Measurements from ENCODE around the gene BCAP31. TPM values are rescaled to one million over a fixed set of nuclear protein-coding genes. Genes with fewer than 3 reads are reported as not detected.

The BCAP31 gene
- total RNA-seq, 2 experiments from 2014 or later: 42.1 to 43.1 TPM

DNA sequence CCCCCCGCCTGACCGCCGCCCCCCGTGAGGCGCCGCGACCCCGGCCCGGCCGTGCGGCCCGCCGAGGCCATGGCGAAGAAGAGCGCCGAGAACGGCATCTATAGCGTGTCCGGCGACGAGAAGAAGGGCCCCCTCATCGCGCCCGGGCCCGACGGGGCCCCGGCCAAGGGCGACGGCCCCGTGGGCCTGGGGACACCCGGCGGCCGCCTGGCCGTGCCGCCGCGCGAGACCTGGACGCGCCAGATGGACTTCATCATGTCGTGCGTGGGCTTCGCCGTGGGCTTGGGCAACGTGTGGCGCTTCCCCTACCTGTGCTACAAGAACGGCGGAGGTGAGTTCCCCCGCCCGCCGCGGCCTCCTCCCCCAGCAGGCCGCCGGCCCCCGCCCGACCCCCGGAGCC is 35.7 kb downstream of the BCAP31 start:
- Mint-ChIP-seq H3K36me3 (ENCODE audit: low read depth) (no peaks in the 10 kb centered on the region), H3K27me3 (peaks cover 7% of the 10 kb centered on the region), H3K4me3 (no peak overlapping the region), H3K4me1 (ENCODE audit: low read depth) (no peaks in the 10 kb centered on the region), H3K9me3 (no peaks in the 10 kb centered on the region), H3K27ac (no peak overlapping the region)
- Histone ChIP-seq H3K27ac (ENCODE audit: low read depth in 1 of 2, low read length in 2 of 2) (no peak overlapping the region), H3K36me3 (ENCODE audit: insufficient read depth, low read length) (no peaks in the 10 kb centered on the region), H3K4me3 (ENCODE audit: low read length) (no peak overlapping the region), H3K4me1 (ENCODE audit: insufficient read depth, low read length) (peaks cover 6% of the 10 kb centered on the region), H3K27me3 (ENCODE audit: control insufficient read depth in 1 of 2, insufficient read depth in 2 of 2, low read length in 2 of 2) (peaks cover 0 to 3% of the 10 kb centered on the region in 2 experiments), H3K9me3 (ENCODE audit: control insufficient read depth in 1 of 2, insufficient read depth in 1 of 2, low read length in 2 of 2) (no peaks in the 10 kb centered on the region)
- ChIA-PET CTCF (no interaction called here), POLR2A (no interaction called here)
- TF ChIP-seq, protein P1, sequence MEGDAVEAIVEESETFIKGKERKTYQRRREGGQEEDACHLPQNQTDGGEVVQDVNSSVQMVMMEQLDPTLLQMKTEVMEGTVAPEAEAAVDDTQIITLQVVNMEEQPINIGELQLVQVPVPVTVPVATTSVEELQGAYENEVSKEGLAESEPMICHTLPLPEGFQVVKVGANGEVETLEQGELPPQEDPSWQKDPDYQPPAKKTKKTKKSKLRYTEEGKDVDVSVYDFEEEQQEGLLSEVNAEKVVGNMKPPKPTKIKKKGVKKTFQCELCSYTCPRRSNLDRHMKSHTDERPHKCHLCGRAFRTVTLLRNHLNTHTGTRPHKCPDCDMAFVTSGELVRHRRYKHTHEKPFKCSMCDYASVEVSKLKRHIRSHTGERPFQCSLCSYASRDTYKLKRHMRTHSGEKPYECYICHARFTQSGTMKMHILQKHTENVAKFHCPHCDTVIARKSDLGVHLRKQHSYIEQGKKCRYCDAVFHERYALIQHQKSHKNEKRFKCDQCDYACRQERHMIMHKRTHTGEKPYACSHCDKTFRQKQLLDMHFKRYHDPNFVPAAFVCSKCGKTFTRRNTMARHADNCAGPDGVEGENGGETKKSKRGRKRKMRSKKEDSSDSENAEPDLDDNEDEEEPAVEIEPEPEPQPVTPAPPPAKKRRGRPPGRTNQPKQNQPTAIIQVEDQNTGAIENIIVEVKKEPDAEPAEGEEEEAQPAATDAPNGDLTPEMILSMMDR (IDR thresholded peaks at IDR 0.05): no peak
- ATAC-seq (ENCODE audit: poor library complexity) (no peak), DNase-seq (no peak)
- intact Hi-C loops (cut with DNase I, micrococcal nuclease): loop anchor here in 1 of 2 experiments (5.0 to 10.0 kb wide), 2 partner anchors 66 to 264 kb away; no protein-coding TSS in a partner anchor

DNA sequence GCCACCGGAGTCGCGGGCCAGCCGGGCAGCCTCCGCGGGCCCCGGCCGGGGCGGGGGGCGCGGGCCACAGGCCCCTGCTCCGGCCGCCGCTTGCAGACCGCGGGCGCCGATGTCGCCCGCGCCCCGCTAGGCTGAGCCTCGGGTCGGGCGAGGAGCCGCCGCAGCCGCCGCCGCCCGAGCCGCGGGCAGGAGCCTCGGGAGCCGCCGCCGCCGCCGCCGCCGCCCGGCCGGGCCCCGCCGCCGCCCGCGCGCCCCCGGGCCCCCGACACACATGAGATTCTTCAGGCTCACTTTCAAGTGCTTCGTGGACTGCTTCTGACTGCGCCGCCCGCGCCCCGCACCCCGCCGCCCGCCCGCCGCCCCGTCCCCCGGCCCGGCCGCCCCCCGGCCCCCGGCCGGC is 36.1 kb downstream of the BCAP31 start:
- Mint-ChIP-seq H3K4me3 (no peak overlapping the region), H3K27ac (no peak overlapping the region), H3K9me3 (no peaks in the 10 kb centered on the region), H3K36me3 (ENCODE audit: low read depth) (no peaks in the 10 kb centered on the region), H3K27me3 (peaks cover 7% of the 10 kb centered on the region), H3K4me1 (ENCODE audit: low read depth) (no peaks in the 10 kb centered on the region)
- H3K4me3 ChIP-seq (ENCODE audit: low read length): no peak overlapping the region
- H3K27me3 ChIP-seq (ENCODE audit: control insufficient read depth in 1 of 2, insufficient read depth in 2 of 2, low read length in 2 of 2): peaks cover 0 to 3% of the 10 kb centered on the region in 2 experiments
- H3K4me1 ChIP-seq (ENCODE audit: insufficient read depth, low read length): peaks cover 6% of the 10 kb centered on the region
- no peaks in the 10 kb centered on the region for H3K9me3 ChIP-seq (ENCODE audit: control insufficient read depth in 1 of 2, insufficient read depth in 1 of 2, low read length in 2 of 2)
- ChIA-PET POLR2A (no interaction called here), CTCF (no interaction called here)
- ATAC-seq (ENCODE audit: poor library complexity) (peak; percentile 29), DNase-seq (no peak)
- TF ChIP-seq, protein P1 (IDR thresholded peaks at IDR 0.05): no peak
- H3K27ac ChIP-seq (ENCODE audit: low read depth in 1 of 2, low read length in 2 of 2): no peak overlapping the region
- intact Hi-C loops (cut with DNase I, micrococcal nuclease): loop anchor here in 1 of 2 experiments (5.0 to 10.0 kb wide), 2 partner anchors 67 to 264 kb away; no protein-coding TSS in a partner anchor
- no peaks in the 10 kb centered on the region for H3K36me3 ChIP-seq (ENCODE audit: insufficient read depth, low read length)

DNA sequence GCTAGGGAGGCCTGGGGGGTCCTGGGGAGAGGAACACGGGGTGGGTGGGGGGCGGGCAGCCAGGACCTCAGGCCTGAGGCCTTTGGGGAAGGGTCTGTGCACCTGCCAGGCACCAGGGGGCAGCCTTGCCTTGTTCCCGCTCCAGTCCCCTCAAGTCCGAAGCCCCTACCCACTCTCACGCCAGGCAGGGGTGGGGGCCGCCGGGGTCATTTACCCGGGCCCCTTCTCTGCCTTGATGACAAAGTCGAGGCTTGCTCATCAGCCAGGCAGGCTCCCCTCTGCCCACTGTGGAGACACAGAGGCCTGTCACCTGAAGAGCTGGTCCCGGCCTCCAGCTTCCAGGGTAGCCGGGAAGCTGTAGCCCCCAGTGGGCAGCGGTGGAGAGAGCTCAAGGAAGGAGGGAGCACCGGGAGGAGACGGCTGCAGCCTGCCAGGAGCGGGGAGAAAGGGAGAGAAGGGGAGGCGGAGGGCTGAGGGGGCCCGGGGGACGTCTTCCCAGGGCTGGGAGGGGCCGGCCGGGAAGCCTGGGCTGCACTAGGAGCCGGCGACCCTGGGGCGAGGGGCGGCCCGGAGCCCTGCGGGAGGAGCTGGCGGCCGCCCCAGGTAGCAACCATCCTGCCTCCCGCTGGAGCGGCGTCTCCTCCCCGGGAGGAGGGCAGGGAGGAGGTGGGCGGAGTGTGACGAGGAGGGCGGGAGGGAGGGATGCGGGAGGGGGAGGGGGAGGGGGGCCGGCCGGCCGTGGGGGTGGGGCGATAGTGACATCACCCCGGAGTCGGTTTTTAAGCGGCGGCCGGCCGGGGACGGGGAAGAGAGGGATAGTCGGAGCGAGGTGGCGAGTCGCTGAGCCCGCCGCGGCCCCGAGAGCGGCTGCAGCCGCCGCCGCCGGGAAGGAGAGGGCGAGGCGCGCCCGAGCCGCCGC is 36.8 kb downstream of the BCAP31 start, which contains the start of gene SLC6A8:
TSS of gene SLC6A8 (plus strand) at position 806 of the 919 bp plus-strand sequence. CDS start 649 bp downstream, outside the sequence.
- H3K4me3 Mint-ChIP-seq: peak within 1 kb of the TSS; percentile 84
- intact Hi-C loops (cut with DNase I, micrococcal nuclease): loop anchor here in 1 of 2 experiments (5.0 to 10.0 kb wide), 2 partner anchors 67 to 265 kb away; no protein-coding TSS in a partner anchor
- TF ChIP-seq, protein P1 (IDR thresholded peaks at IDR 0.05): peak; percentile 7
- Histone ChIP-seq H3K9me3 (ENCODE audit: control insufficient read depth in 1 of 2, insufficient read depth in 1 of 2, low read length in 2 of 2) (no peaks in the 10 kb centered on the region), H3K36me3 (ENCODE audit: insufficient read depth, low read length) (no peaks in the 10 kb centered on the region), H3K4me3 (ENCODE audit: low read length) (peak within 1 kb of the TSS; percentile 36), H3K27me3 (ENCODE audit: control insufficient read depth in 1 of 2, insufficient read depth in 2 of 2, low read length in 2 of 2) (peaks cover 0 to 3% of the 10 kb centered on the region in 2 experiments), H3K27ac (ENCODE audit: low read depth in 1 of 2, low read length in 2 of 2) (no peak within 1 kb of the TSS), H3K4me1 (ENCODE audit: insufficient read depth, low read length) (peaks cover 6% of the 10 kb centered on the region)
- H3K9me3 Mint-ChIP-seq: no peaks in the 10 kb centered on the region
- ATAC-seq (ENCODE audit: poor library complexity) (peak; percentile 42), DNase-seq (peak in 10 of 14 experiments; percentile 3 to 71 (median 31))
- H3K27me3 Mint-ChIP-seq: peaks cover 7% of the 10 kb centered on the region
- POLR2A ChIA-PET: no interaction called here
- no peaks in the 10 kb centered on the region for H3K4me1 Mint-ChIP-seq (ENCODE audit: low read depth)
- no peak within 1 kb of the TSS for H3K27ac Mint-ChIP-seq
- CTCF ChIA-PET: no interaction called here
- H3K36me3 Mint-ChIP-seq (ENCODE audit: low read depth): no peaks in the 10 kb centered on the region
